T-helper 9 cell (primary cell): Measurements from ENCODE around the gene CCDC24.

ENCODE experiments used
- DNase-seq: peaks from one replicate; pipeline ENCODE4 v3.0.0-alpha.2; 2020

Gene CCDC24

DNA sequence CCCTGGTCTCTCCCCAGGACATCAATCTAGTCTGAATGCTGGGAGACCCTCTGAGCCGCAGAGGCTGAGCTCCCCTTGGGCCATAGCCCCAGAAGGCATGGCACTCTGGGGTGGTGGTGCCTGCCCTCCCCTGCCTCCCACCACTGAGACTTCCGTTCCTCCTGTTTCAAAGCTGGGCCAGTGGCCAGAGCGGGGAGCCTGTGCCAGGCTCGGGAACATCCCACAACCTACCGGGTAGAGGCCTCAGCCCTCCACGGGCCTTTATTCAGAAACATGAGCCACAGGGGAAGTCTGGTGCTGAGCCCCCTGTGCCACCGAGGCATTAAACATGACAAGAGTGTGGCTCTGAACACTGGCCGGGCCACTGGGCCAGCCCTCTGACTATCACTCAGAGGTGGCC is 8.1 kb downstream of the CCDC24 start:
- no peak for DNase-seq

DNA sequence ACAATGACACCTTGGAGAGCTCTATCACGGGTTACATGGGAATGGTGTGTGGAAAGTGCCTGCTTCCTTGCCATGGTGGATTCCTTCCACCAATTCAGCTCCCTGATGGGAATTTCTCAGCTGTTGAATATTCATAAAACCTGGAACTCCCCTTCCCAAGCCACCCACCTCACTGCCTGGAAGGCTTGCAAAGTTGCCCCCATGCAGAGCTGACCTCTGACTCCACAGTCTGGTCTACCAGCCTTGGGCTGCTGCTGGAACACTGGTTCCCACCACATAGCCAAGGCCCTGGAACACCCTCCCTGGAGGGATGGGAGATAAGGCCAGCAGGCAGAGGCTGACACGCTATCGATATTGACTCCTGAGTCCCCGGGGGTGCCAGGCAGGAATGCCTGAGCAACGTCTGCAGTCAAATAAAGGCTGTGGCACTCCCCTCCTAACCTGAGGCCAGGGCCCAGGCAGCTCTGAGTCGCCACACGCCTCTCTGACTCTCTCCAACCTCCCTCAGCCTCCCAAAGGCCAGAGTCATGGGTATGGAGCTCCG is 8.8 kb downstream of the CCDC24 start:
- no peak for DNase-seq

DNA sequence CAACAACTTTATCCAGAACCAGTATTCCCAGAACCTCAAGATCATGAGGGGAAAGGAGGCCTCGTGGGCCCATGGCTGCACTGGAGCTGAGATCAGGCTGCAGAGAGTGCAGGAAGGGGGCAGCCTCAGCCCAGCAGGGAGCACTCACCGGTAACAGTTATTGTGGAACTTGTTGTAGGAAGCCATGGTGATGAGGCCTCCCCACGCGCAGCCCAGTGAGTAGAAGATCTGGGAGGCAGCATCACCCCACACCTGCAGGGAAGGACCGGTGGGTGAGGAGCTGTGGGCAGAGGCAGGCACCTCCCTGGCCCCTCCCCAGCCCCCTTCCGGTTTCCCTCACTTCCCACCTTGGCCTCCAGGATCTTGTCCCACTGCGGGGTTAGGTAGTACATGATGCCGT is 10.8 kb downstream of the CCDC24 start:
- no peak for DNase-seq

DNA sequence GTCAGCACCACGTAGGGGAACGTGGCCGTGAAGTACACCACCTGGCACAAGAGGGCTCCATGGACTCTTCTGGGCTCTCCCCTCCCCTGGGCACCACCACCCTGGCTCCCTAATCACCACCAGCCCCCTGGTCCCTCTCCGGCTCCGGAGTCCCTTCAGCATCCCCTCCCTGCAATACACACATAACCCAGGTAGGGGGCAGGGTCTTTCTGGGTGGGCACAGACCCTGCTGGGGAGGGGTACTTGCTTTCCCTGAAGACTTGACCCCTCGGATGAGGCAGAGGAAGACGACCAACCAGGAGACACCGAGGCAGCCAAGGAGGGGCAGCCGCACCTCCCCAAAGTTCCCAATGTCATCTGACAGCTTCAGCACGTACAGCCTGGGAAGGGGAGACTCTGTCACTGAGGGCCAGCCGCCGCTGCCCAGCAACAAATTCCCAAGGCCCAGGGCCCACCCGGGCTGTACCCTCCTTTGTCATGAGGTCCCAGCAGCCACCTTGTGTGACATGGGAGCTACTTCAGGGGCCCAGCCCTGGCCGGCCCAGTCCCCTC is 11.3 kb downstream of the CCDC24 start:
- no peak for DNase-seq

DNA sequence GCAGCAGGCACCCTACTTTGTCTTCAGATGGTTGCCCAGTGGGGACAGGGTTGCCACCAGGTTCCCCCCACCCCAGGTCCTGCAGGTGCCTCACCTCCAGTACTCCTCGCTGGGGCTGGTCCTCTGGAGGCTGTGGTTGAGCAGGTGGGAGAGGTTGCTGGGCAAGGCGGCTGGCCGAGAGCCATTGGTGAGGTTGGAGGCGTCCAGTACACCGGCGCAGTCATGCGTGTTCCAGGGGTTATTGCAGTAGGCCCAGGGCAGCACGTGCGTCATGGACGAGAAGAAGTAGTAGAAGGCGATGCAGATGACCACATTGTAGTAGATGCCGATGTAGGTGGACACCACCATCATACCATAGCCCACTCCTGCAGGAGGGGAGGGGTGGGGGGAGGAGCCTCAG is 16.9 kb downstream of the CCDC24 start:
- no peak for DNase-seq

DNA sequence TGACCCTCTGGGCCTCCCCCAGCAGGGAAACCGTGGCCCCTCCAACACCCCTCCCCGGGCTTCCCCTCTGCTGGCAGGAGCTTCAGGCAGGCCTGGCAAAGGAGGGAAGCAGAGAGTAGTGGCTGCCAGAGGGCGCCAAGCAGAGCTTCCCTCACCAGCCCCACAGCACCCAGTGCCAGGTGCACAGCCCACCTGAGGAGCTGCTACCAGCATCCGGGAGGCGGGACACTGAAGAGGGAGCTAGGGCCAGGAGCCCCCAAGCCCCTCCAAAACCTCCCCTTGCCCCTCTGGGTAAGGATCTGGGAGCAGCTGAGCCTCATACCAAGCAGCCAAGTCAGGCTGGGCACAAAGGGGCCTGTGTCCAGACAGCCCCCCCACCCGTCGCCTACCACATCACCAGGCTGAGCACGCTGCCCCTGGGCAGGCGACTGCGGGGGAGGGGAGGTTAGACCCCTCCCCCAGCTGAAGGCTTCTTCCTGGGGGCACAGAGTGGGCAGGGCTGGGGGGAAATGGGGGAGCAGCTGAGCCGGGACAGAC is 19.6 kb downstream of the CCDC24 start:
- no peak for DNase-seq

DNA sequence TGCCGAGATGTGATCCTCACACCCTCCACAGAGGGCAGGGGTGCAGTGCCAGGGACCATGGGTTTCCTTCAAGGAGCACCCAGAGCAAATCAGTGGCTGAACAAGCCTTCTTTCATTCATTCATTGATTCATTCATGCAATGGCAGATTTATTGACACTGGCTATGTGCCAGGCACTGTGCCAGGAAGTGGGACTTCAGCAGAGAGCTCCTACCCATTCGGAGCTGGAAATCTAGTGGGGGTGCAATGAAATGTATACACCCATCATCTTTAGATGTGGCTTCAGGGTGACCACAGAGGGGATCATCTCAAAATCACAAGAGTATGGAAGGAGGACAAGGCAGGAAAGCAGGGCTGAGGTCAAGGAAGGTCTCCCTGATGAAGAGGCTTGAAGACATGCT is 21.0 kb downstream of the CCDC24 start:
- DNase-seq = no peak

DNA sequence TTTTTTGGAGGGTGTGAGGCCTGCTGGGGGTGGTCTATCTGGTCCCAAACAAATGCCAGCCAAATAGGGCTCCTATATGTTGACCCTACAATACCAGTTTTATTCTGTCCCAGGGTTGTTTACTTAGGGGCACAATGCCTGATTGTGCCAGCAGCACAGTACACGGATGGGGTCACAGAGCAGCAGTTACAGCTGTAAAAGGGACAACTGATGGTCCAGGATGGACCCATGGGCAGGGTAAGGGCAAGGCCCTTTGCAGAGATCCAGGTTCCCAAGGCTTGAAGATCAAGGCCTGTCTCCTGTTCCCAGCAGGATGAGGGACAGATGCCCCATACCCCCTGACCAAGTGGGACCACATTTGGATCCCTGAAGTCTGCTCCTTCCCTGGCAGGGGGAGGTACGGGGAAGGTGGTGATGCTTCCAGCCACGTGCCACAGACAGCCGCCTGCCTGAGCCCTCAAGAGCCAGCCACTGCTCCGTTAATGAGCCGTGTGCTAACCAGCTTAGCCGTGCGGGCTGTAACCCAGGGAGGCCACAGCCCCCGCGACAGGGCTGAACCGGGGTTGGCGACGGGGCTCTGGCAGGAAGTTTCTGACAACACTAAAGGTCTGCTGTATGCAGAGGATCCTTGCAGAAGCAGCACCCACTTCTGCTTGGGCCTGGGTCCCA is 21.7 kb downstream of the CCDC24 start:
- DNase-seq = no peak

DNA sequence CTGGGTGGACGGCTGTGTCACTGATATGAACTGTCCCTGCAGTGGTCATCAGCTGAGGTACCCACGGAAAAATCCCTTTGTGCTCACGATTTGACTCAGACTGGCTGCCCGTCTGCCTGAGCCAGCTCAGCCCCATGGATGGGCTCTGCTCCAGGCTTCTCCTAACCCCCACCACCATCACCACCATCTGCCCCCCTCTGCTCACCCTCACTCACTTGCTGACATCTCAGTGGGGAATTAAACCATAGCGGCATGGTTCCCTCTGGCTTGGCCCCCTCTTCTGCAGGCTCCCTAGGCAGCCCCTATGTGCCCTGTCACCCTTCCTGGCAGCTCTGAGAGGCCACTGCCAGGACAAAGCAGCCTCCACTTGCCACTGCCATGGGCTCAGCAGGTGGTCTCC is 22.6 kb downstream of the CCDC24 start:
- DNase-seq = no peak

DNA sequence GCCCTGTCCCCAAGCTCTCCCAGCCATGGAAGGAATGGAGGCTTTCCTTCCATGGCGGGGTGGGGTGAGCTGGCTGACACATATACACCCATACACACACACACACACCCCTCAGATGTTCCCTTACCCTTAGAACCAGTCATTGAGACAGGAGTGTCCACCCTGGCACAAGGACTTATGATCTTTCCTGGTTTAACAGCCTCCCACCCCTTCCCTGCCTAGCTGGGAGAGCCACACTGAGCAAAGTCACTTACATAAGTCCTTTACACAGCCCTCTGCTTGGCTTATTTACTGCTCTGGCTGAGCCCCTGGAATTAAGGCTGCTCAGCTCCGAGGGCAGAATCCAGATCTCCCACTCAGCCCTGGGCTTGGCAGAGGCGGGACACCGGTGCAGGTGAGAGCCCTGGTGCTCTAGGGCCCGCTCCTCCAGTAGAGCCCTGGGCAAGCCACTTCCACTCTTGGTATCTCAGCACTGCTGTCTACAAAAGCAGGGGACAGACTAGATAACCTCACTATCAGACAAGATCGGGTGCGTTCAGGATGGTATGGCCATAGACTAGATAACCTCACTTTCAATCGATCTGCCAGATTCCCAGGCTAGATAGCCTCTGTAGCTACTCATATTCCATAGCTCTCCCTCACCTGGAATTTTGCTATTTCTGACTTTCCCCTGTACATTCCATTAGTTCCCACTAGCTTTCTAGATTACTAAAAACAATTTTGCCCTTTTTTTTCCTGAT is 23.1 kb downstream of the CCDC24 start:
- DNase-seq = no peak

DNA sequence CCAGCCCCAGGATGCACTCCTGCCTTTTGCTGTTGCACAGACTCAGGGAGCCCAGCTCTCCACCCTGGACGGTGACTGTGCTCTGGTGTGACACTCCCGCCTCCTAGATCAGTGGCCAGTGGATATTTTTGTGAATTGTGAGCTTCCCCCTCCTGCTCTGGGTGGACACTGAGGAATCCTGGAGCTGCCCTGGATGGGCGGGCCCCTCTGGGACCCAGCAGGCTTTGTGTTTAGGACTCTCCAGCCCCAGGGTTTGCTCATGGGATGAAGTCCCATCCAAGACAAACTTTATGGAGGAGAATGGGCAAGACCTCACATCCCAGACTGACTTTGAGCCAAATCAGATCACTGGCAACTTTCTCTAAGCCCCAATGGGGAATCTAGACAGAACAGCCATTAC is 23.8 kb downstream of the CCDC24 start:
- DNase-seq = no peak

DNA sequence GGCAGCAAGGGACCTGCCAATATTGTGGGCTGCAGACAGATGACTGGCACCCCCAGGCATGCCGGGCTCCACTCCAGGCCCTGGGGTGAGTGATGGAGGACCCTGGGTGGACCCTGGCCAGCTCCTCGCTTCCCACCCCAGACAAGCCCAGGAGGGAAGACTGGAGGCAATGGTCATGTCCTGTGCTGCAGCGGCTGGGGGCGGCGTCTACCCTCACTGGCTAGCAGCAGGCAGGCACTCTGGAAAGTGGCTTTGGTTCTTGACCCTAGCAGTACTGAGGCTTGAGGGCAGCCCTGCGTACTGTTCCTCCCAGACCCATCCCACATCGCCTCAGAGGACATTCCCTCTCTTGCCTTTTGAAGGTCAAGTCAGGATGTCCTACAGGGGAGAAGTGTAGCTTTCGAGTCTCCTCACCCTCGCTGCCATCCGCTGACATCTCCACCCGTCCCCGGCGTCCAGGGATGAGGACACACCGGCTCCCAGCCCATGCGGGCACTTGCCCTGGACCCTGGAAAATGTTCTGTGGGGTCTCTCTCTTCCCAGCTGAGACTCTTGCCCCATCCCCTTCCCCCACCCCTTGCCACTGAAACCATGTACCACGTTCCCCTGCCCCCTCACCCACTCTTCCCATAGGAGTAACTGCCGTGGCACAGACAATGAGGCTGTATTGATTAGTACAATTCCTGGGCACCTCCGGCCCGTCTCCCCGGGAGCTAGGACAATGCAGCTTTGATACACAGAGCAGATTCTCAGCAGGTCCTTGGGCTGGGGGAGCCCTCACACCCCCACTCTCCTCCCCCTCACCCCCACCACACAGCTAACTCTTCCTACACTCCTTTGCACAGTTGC is 24.9 kb downstream of the CCDC24 start:
- no peak for DNase-seq

DNA sequence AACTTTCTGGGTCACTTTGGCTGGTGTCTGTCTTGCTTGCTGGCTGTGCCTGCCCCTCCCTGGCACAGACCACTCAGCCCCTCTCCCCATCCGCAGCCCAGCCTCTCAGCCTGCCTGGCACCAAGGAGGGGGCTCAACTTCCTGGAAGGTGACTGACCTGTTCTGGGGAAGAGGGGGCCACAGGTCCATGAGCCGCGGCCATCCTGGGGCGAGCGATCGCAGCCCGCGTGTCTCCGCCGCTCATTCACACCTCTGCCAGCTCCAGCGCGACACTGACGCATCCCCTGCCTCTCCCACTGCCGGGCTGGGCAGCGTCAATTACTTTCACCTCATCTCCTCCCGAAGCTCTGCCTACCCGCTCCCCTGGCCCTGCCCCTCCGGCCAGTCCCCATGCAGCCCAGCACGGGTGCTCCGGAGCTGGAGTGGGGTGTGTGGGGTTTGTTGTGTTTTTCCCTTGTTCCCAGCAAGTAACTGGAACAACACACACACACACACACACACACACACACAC is 25.5 kb downstream of the CCDC24 start:
- no peak for DNase-seq

DNA sequence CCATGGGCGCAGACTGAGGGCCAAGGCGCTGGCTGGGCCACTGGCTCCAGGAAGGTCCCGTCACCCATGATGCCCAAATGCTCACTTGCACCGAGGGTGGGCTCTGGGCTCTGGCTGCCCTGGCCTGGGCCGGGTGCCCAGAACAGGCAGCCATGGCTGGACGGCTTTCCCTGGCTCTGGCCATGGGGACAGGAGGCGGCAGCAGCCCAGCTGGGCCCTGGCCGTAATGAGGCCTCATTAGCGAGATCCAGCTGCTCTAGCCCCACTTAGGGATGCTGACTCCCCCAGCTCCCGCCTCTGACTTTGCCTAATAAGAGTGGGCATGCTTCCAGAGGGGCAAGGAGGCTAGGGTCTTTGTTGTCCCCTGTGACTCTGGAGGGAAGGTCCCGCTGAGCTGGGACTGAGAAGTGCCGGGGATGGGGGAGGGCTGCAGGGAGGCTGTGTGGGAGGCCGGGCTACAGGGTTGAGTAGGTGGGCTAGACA is 28.1 kb downstream of the CCDC24 start:
- DNase-seq = no peak

DNA sequence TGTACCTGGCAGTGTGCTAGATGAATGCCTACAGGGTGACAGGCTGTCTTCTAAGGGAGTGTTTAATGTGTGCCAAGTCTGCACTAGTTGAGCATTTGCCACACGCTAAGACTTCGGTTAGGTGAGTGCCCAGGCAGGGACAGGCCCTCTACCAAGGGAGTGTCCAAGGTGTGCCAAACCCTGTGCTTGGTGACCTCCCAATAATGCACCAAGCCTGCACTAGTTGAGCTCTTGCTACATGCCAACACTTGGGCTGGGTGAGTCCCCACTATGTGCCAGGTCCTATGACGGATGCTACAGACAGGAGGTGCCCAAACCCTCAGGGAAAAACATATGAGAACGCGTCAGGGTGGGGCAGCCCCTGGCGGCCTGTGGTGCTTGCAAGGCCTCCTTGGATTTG is 29.1 kb downstream of the CCDC24 start:
- no peak for DNase-seq

DNA sequence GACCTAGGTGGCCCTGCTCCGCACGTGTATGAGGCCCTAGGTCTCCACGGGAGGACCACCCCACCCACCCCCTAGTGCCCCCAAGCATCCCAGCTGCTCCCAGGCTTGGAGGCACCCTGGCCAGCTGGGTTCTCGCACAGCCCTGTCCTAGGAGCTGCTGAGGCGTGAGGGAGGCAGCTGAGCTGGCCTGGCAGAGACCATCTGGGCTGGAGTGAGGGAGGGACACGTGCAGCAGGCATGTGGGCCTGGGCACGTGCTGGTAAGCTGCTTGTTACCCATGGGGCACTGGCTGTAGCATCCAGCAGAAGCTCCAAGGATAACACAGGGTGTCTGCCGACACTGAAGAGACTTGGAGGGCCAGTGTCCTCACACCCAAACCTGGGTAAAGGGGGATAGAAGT is 29.8 kb downstream of the CCDC24 start:
- DNase-seq = no peak

DNA sequence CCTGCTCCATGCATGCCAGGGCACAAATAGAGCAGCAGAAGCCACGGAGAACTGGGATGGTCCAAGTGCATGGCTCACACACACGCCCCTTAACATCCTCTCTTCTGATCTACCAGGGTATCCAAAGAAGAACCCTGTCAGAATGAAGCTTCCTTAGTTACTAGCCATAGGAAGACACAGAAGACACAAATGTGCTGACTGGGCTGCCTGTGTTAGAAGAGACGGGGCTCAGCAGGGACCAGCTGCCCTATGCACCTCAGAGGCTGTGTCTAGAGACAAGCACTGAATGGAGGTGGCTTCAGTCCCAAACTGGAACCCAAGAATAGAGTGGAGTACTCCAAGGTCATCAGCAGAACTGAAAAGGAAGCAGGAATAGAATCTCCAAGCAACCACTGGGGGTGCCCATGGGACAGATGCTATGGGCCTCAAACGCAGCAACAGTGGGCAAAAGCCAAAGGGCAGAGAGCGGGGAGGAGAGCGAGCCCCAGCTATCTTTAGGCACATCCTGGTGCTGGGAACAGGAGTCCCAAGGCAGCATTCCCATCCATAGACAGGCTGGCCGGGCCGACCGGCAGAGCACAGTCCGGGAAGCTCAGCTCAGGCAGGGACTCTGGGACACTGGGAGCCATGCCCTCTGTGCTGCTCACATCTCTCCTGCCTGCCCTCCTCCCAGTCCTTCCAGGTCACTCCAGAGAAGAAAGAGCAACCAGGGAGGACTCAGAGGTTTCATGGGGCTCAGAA is 30.4 kb downstream of the CCDC24 start:
- DNase-seq = no peak

DNA sequence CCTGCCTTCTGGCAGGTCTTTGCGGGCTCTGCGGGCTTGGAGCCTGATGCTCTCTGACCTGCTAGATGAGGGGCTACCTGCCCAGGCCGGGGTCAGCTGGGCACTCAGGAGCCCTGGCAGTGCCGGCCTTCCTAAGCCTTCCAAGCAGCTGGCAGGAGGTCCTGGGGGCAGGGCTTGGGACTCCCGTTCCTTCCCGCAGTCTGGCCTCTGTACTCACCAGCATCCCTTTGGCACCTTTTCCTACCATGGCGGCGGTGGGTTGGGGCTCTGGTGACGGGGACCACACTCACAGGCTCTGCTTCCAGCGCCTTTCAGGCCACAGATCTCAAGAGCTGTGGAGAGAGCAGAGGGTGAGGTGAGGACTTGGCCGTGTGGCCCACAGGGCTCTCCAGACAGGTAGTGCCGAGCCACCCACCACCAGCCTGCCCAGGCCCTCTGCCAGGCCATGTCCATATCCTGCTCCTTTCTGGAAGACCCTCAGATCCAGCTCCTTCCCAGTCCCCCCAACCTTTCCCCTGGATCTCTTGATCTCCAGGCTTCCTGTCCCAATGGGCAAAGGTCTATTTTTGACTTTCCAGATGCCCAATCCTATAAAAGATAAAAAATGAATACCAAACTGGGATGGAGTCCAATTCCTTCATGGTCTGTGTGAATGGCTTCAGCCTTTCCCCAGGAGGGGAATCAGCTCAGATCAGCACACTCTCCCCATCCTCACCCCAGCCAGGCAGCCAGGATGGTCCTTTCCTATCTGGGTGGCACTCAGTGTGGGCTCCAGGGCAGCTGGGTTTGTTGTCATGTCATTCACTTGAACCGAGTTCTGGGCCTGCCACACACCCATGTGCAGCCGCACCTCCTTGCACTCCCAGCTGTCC is 32.9 kb downstream of the CCDC24 start:
- DNase-seq = no peak

DNA sequence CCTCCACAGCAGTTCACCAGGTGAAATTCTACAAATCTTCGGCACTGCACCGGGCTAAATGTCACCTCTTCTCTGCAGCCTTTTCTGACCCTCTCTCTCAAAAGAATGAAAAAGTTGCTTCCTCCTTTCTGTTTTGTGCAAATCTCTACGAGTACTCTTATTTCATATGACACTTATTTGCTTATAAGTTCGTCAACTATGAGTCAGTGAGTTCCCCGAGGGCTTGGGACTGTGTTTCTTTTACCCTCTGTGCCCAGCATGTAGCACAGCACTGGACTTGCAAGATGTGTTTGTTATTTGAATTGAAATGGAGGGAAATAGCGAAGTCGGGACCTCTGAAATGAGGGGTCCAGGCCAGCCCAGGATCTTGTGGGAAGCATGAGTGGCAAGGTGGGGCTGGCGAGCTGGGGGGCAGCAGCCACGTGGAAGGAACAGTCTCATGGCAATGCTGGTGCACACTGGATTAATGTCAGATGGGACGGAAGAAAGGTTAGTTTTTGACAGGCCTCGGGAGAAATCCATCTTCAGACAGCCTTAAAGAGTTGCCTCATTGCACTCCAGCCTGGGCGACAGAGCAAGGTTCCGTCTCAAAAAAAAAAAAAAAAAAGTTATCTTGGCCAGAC is 33.6 kb downstream of the CCDC24 start:
- DNase-seq = no peak

DNA sequence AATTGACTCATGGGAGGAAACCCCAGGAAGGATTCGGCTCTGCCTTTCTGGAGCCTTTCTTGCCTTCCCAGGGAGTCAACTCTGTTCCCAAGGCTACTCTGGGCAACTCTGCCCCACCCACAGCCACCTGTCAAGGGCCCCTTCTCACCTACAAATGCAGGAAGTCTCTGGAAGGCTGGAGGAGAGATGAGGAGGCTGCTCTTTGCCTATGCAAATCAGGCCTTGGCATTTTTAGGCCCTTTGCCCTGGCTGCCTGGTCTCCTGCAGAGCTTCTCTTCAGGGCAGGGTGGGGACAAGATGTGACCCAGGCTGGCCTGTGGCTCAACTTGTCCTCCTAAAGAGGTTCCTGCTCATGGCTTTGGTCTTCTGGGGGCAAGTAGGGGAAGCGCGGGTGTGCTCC is 34.4 kb downstream of the CCDC24 start:
- no peak for DNase-seq
